GM18870 (cell line): ENCODE measurements around the gene ERC1.
"Not testable (repeated sequence)": the region's sequence is repeated elsewhere in the genome, so short reads cannot be mapped to it uniquely, and the experiment has no call there.

Experiments
- ATAC-seq: cut with Tn5 transposase; IDR thresholded peaks from one replicate; pipeline ENCODE4 v1.9.1; 2021; ENCODE audit warnings: moderate library complexity; ENCODE audit not compliant: unreplicated experiment

ERC1 gene

GRCh38 chr12:1213618-1214205 is 222.7 kb downstream of the ERC1 start:
- ATAC-seq = no peak

GRCh38 chr12:1216560-1216959 is 225.5 kb downstream of the ERC1 start:
- no peak for ATAC-seq

GRCh38 chr12:1217191-1217949 is 226.3 kb downstream of the ERC1 start:
- ATAC-seq = no peak

GRCh38 chr12:1218369-1218768 is 227.3 kb downstream of the ERC1 start:
- no peak for ATAC-seq

GRCh38 chr12:1220127-1221092 is 229.4 kb downstream of the ERC1 start:
- ATAC-seq = no peak

- no peak for ATAC-seq
Observed at GRCh38 chr12:1222858-1223639, 232.0 kb downstream of the ERC1 start.

- no peak for ATAC-seq
Observed at GRCh38 chr12:1226951-1227350, 235.9 kb downstream of the ERC1 start.

GRCh38 chr12:1234073-1234472 is 243.1 kb downstream of the ERC1 start:
- ATAC-seq = no peak

- no peak for ATAC-seq
Observed at GRCh38 chr12:1246637-1247036, 255.6 kb downstream of the ERC1 start.

- ATAC-seq = no peak
Observed at GRCh38 chr12:1250641-1251040, 259.6 kb downstream of the ERC1 start.

GRCh38 chr12:1252758-1253157 is 261.7 kb downstream of the ERC1 start:
- ATAC-seq = no peak

- ATAC-seq = not testable (repeated sequence)
Observed at GRCh38 chr12:1255125-1255524, 264.1 kb downstream of the ERC1 start.

- not testable (repeated sequence) for ATAC-seq
Observed at GRCh38 chr12:1255854-1256253, 264.8 kb downstream of the ERC1 start.

- ATAC-seq = no peak
Observed at GRCh38 chr12:1256285-1256684, 265.3 kb downstream of the ERC1 start.

- no peak for ATAC-seq
Observed at GRCh38 chr12:1256991-1257390, 266.0 kb downstream of the ERC1 start.

- ATAC-seq = no peak
Observed at GRCh38 chr12:1262011-1262410, 271.0 kb downstream of the ERC1 start.

- no peak for ATAC-seq
Observed at GRCh38 chr12:1267243-1267642, 276.2 kb downstream of the ERC1 start.

GRCh38 chr12:1272142-1272541 is 281.1 kb downstream of the ERC1 start:
- no peak for ATAC-seq

- no peak for ATAC-seq
Observed at GRCh38 chr12:1273051-1273450, 282.0 kb downstream of the ERC1 start.

GRCh38 chr12:1277905-1278304 is 286.9 kb downstream of the ERC1 start:
- no peak for ATAC-seq

GRCh38 chr12:1279050-1279449 is 288.0 kb downstream of the ERC1 start:
- no peak for ATAC-seq
